IMR-90 (cell line): ENCODE measurements around the gene CAPS. TPM values are rescaled to one million over a fixed set of nuclear protein-coding genes. Genes with fewer than 3 reads are reported as not detected.
"Not testable (repeated sequence)": the region's sequence is repeated elsewhere in the genome, so short reads cannot be mapped to it uniquely, and the experiment has no call there.

Experiments used
- ATAC-seq: fragments of 200-7000 bp; cut with Tn5 transposase; 2 replicates; pipeline ENCODE4 v1.9.1; 2020; ENCODE audit warnings: low read depth, mild to moderate bottlenecking, moderate library complexity
- BruUV-seq: library from RNA; stranded (reverse); fragments of 400-500 nt; replicated peaks from 2 replicates; lab custom pipeline; 2021; lab: Mats Ljungman, UMichigan
- CTCF ChIA-PET: fragments of 300-600 bp; formaldehyde crosslinking; extraction: SDS; loops from one replicate; lab custom pipeline; 2021; ENCODE audit warnings: antibody characterized with exemption; lab: Yijun Ruan, JAX
- POLR2A ChIA-PET: fragments of 300-600 bp; sonication (Branson Sonifier 250); formaldehyde crosslinking; loops from one replicate; lab custom pipeline; 2022; ENCODE audit warnings: antibody characterized with exemption; ENCODE audit not compliant: unreplicated experiment; lab: Charles Lee
- DNase-seq: peaks from one replicate; pipeline ENCODE4 v3.0.0; 2013
- H2AFZ ChIP-seq: replicated peaks from 2 replicates; pipeline ENCODE3; 2013; ENCODE audit warnings: low read length, mild to moderate bottlenecking; ENCODE audit not compliant: poor library complexity
- H2AK5ac ChIP-seq: 2 replicates; pipeline ENCODE4 v1.6.1; 2013; ENCODE audit warnings: low read depth, low read length, inconsistent platforms
- H2AK9ac ChIP-seq: replicated peaks from 2 replicates; pipeline ENCODE3; 2013; ENCODE audit warnings: mild to moderate bottlenecking, low read depth, low read length, moderate library complexity; ENCODE audit not compliant: poor library complexity
- H2BK120ac ChIP-seq: 2 replicates; pipeline ENCODE4 v1.6.1; 2013; ENCODE audit warnings: low read depth, low read length, inconsistent platforms
- H2BK15ac ChIP-seq: 3 replicates; pipeline ENCODE4 v1.6.1; 2013; ENCODE audit warnings: low read depth, low read length, inconsistent platforms
- H2BK20ac ChIP-seq: 2 replicates; pipeline ENCODE4 v1.6.1; 2013; ENCODE audit warnings: low read depth, mild to moderate bottlenecking, inconsistent platforms, low read length, moderate library complexity
- H2BK5ac ChIP-seq: 2 replicates; pipeline ENCODE4 v1.6.1; 2013; ENCODE audit warnings: mild to moderate bottlenecking, low read depth, low read length, inconsistent platforms; ENCODE audit not compliant: poor library complexity, severe bottlenecking
- H3K14ac ChIP-seq: replicated peaks from 2 replicates; pipeline ENCODE4 v1.6.1; 2013; ENCODE audit warnings: low read depth, low read length, inconsistent platforms
- H3K18ac ChIP-seq: 2 replicates; pipeline ENCODE4 v1.6.1; 2013; ENCODE audit warnings: low read depth, low read length, control low read depth
- H3K23ac ChIP-seq: 2 replicates; pipeline ENCODE4 v1.6.1; 2013; ENCODE audit warnings: low read depth, low read length, inconsistent platforms
- H3K27ac ChIP-seq: 2 replicates; pipeline ENCODE4 v1.5.1; 2013; ENCODE audit warnings: mild to moderate bottlenecking, control low read depth, low read length; ENCODE audit not compliant: insufficient read depth
- H3K27me3 ChIP-seq: 2 replicates; pipeline ENCODE4 v1.6.1; 2013; ENCODE audit warnings: low read length; ENCODE audit not compliant: control insufficient read depth, insufficient read depth
- H3K36me3 ChIP-seq: 2 replicates; pipeline ENCODE4 v1.6.1; 2013; ENCODE audit warnings: low read length, mixed read lengths; ENCODE audit not compliant: control insufficient read depth, insufficient read depth
- H3K4ac ChIP-seq: 2 replicates; pipeline ENCODE4 v1.6.1; 2013; ENCODE audit warnings: low read depth, low read length, inconsistent platforms
- H3K4me1 ChIP-seq: 2 replicates; pipeline ENCODE4 v1.6.1; 2013; ENCODE audit warnings: low read length, mixed read lengths; ENCODE audit not compliant: control insufficient read depth, insufficient read depth
- H3K4me2 ChIP-seq: 2 replicates; pipeline ENCODE4 v1.6.1; 2013; ENCODE audit warnings: low read depth, mild to moderate bottlenecking, control low read depth, low read length, moderate library complexity
- H3K4me3 ChIP-seq: 2 replicates; pipeline ENCODE4 v1.5.1; 2013; ENCODE audit warnings: low read depth, mild to moderate bottlenecking, control low read depth, low read length, moderate library complexity; ENCODE audit not compliant: insufficient read depth
- H3K56ac ChIP-seq: 2 replicates; pipeline ENCODE4 v1.6.1; 2013; ENCODE audit warnings: low read length, inconsistent platforms; ENCODE audit not compliant: insufficient read depth; ENCODE audit errors: extremely low read depth
- H3K79me1 ChIP-seq, 2 experiments: 2 replicates each; pipeline ENCODE4 v1.6.1; 2013; ENCODE audit warnings: low read length in 2 of 2, inconsistent platforms in 1 of 2, low read depth in 1 of 2
- H3K9ac ChIP-seq: 2 replicates; pipeline ENCODE4 v1.6.1; 2013; ENCODE audit warnings: low read depth, low read length, control low read depth
- H3K9me1 ChIP-seq: 2 replicates; pipeline ENCODE4 v1.6.1; 2013; ENCODE audit warnings: low read length, inconsistent platforms; ENCODE audit not compliant: insufficient read depth
- H3K9me3 ChIP-seq: 2 replicates; pipeline ENCODE4 v1.6.1; 2013; ENCODE audit warnings: low read length; ENCODE audit not compliant: control insufficient read depth, insufficient read depth
- H4K20me1 ChIP-seq: 2 replicates; pipeline ENCODE4 v1.6.1; 2013; ENCODE audit warnings: low read length, inconsistent platforms; ENCODE audit not compliant: insufficient read depth
- H4K5ac ChIP-seq: 2 replicates; pipeline ENCODE4 v1.6.1; 2013; ENCODE audit warnings: mild to moderate bottlenecking, low read depth, low read length, control low read depth
- H4K8ac ChIP-seq, 2 experiments: 2 replicates each; pipeline ENCODE4 v1.6.1; 2013; ENCODE audit warnings: low read depth in 2 of 2, low read length in 2 of 2, control low read depth in 1 of 2, inconsistent platforms in 1 of 2
- H4K91ac ChIP-seq: 2 replicates; pipeline ENCODE4 v1.6.1; 2013; ENCODE audit warnings: low read depth, low read length, inconsistent platforms; ENCODE audit not compliant: insufficient read depth
- WGBS, 2 experiments: methylation state at CpG; one replicate each; pipeline versions ENCODE4 v1.1.5 to v1.1.7; 2013; ENCODE audit warnings: missing lambda C conversion rate in 2 of 2; ENCODE audit not compliant: insufficient read length in 1 of 2; ENCODE audit errors: extremely low coverage in 2 of 2; 5-methylcytosine and 5-hydroxymethylcytosine counted together
- dilution Hi-C: fragments of 300-500 bp; cut with HindIII; formaldehyde crosslinking; loops from one replicate; pipeline ENCODE4 v1.14.3; 2018; ENCODE audit warnings: low sequenced_read_pairs; ENCODE audit not compliant: unreplicated experiment
- in situ Hi-C: fragments of 300-500 bp; cut with MboI; formaldehyde crosslinking; loops from 3 replicates; pipeline ENCODE4 v1.14.3; 2019; ENCODE audit warnings: low sequenced_read_pairs, inconsistent platforms, mixed read lengths
- intact Hi-C: fragments of 100-400 bp; cut with micrococcal nuclease; formaldehyde crosslinking; loops from 2 replicates; pipeline ENCODE4 v1.10.0; 2022
- polyA plus RNA-seq, 3 experiments: library from polyadenylated mRNA; depleted of rRNA; stranded (reverse); fragments of >200 nt; gene quantifications; 2 replicates each; pipeline ENCODE4 v1.2.3, GENCODE V29; 2012; ENCODE audit warnings: low replicate concordance in 1 of 3
- total RNA-seq: library from RNA; depleted of rRNA; stranded (reverse); fragments of >200 nt; gene quantifications from 2 replicates; pipeline ENCODE4 v1.2.3, GENCODE V29; 2012

Gene CAPS
- total and polyA plus RNA-seq, 2 of the 4 experiments (the other 2 are of a cell fraction) = 0.54 to 4.9 TPM

DNA sequence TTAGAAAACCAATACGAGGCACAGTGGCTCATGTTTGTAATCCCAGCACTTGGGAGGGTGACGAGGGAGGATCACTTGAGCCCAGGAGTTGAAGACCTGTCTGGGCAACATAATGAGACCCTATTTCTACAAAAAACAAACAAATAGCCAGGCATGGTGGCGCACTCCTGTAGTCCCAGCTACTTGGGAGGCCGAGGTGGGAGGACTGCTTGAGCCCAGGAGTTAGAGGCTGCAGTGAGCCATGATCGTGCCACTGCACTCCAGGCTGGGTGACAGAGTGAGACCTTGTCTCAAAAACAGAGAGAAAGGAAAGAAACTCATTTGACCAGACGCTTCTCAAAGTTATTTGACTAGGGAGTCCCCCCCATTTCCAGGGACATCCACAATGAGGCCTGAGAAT, 49.2 kb downstream of the CAPS start:
- H3K4me3 ChIP-seq, BruUV-seq, H3K4me2 ChIP-seq, H3K18ac ChIP-seq, H3K27me3 ChIP-seq, H2AFZ ChIP-seq, H2BK15ac ChIP-seq, H2AK9ac ChIP-seq, H3K36me3 ChIP-seq, dilution Hi-C loops, H3K56ac ChIP-seq, ATAC-seq, H3K9ac ChIP-seq, DNase-seq, H3K14ac ChIP-seq, H3K9me3 ChIP-seq, H4K91ac ChIP-seq, CTCF ChIA-PET, in situ Hi-C loops, POLR2A ChIA-PET: not testable (repeated sequence)
- Histone ChIP-seq H3K4me1 (peaks cover 56% of the 10 kb centered on the region), H3K23ac (peak overlapping the region; percentile 54; the same call in 1 of the 2 replicates), H4K5ac (peak overlapping the region; percentile 31; the same call in 1 of the 2 replicates), H3K27ac (peak overlapping the region; percentile 42; the same call in 1 of the 2 replicates), H3K9me1 (peaks cover 70% of the 10 kb centered on the region), H4K8ac (peak overlapping the region in 1 of 2 experiments; percentile 17; a peak in 1 of 4 replicates), H3K79me1 (peaks cover 38 to 94% of the 10 kb centered on the region in 2 experiments), H2BK5ac (peak overlapping the region; percentile 45), H2BK120ac (peak overlapping the region; percentile 23), H3K4ac (peak overlapping the region; percentile 96; the same call in 1 of the 2 replicates), H2BK20ac (peak overlapping the region; percentile 56; the same call in 1 of the 2 replicates), H4K20me1 (peaks cover 91% of the 10 kb centered on the region), H2AK5ac (peak overlapping the region; percentile 97; the same call in 1 of the 2 replicates)
- WGBS, 2 experiments = 100% methylated on average over 2 of the region's 6 CpGs; no CpG with 5 or more reads in 1 of the 2 experiments
- intact Hi-C loops = loop anchor here (10.0 kb wide), 1 partner anchor 158 kb away; the partner anchor contains the start of gene NRTN
